HG03060 (cell line): ENCODE measurements around the gene KLK2.
A peak's percentile ranks its signal among the peaks of the same experiment; 100 is the strongest.

Source experiments
- ATAC-seq: cut with Tn5 transposase; IDR thresholded peaks from one replicate; pipeline ENCODE4 v1.9.1; 2021; ENCODE audit warnings: low read depth, moderate number of reproducible peaks; ENCODE audit not compliant: unreplicated experiment

KLK2 gene

DNA sequence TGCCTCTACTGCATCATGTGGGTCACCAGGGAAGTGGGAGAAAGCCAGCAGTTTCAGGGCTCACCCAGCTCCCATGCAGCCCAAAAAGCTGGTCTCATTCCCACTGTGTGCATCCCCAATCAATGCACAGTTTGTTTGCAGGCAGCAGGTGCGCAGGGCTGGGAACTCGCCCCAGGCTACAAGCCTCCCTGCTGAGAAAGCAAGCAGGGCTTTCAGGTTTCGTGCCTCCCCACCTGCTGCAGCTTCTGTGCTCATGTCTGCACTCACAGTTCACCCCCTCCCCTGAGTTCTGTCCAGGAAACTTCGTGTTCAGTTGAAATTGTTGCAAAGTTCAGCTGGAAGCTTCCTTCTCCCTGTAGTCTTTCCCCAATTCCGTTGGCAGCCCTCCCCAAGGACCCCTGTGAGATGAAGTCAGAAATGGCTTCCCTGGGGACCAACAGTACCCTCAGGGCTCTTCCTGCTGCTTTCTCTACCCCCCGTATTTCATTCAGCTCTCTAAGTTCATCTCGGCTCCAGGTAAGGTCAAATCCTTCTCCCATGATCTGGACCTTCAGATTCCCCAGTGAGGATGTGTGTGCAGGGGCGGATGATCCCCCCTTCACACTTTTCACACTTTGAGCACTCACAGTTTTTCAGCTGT is 28.8 kb upstream of the KLK2 start:
- ATAC-seq = no peak

- ATAC-seq = no peak
Observed at GRCh38 chr19:50850738-50851137, 22.5 kb upstream of the KLK2 start.

DNA sequence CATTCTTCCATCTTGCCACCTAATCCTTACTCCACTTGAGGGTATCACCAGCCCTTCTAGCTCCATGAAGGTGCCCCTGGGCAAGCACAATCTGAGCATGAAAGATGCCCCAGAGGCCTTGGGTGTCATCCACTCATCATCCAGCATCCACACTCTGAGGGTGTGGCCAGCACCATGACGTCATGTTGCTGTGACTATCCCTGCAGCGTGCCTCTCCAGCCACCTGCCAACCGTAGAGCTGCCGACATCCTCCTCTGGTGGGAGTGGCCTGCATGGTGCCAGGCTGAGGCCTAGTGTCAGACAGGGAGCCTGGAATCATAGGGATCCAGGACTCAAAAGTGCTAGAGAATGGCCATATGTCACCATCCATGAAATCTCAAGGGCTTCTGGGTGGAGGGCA is 21.6 kb upstream of the KLK2 start:
- ATAC-seq = no peak

DNA sequence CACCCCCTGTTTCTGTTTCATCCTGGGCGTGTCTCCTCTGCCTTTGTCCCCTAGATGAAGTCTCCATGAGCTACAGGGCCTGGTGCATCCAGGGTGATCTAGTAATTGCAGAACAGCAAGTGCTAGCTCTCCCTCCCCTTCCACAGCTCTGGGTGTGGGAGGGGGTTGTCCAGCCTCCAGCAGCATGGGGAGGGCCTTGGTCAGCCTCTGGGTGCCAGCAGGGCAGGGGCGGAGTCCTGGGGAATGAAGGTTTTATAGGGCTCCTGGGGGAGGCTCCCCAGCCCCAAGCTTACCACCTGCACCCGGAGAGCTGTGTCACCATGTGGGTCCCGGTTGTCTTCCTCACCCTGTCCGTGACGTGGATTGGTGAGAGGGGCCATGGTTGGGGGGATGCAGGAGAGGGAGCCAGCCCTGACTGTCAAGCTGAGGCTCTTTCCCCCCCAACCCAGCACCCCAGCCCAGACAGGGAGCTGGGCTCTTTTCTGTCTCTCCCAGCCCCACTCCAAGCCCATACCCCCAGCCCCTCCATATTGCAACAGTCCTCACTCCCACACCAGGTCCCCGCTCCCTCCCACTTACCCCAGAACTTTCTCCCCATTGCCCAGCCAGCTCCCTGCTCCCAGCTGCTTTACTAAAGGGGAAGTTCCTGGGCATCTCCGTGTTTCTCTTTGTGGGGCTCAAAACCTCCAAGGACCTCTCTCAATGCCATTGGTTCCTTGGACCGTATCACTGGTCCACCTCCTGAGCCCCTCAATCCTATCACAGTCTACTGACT is 18.4 kb upstream of the KLK2 start, which contains the start of gene KLK3:
Gene KLK3 (plus strand): TSS at position 280 of the 775 bp plus-strand sequence. CDS start 41 bp downstream, at position 321.
- no peak for ATAC-seq

DNA sequence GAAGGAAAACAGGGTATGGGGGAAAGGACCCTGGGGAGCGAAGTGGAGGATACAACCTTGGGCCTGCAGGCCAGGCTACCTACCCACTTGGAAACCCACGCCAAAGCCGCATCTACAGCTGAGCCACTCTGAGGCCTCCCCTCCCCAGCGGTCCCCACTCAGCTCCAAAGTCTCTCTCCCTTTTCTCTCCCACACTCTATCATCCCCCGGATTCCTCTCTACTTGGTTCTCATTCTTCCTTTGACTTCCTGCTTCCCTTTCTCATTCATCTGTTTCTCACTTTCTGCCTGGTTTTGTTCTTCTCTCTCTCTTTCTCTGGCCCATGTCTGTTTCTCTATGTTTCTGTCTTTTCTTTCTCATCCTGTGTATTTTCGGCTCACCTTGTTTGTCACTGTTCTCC is 15.9 kb upstream of the KLK2 start:
- ATAC-seq = no peak

GRCh38 chr19:50858886-50859285 is 14.4 kb upstream of the KLK2 start:
- ATAC-seq = no peak

GRCh38 chr19:50859849-50860248 is 13.4 kb upstream of the KLK2 start:
- ATAC-seq = no peak

DNA sequence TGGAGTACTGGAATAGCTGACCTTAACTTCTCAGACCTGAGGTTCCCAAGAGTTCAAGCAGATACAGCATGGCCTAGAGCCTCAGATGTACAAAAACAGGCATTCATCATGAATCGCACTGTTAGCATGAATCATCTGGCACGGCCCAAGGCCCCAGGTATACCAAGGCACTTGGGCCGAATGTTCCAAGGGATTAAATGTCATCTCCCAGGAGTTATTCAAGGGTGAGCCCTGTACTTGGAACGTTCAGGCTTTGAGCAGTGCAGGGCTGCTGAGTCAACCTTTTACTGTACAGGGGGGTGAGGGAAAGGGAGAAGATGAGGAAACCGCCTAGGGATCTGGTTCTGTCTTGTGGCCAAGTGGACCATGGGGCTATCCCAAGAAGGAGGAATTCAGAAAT is 12.2 kb upstream of the KLK2 start:
- no peak for ATAC-seq

- no peak for ATAC-seq
Observed at GRCh38 chr19:50861496-50862286, 11.5 kb upstream of the KLK2 start.

GRCh38 chr19:50869479-50869878 is 3.8 kb upstream of the KLK2 start:
- ATAC-seq = no peak

DNA sequence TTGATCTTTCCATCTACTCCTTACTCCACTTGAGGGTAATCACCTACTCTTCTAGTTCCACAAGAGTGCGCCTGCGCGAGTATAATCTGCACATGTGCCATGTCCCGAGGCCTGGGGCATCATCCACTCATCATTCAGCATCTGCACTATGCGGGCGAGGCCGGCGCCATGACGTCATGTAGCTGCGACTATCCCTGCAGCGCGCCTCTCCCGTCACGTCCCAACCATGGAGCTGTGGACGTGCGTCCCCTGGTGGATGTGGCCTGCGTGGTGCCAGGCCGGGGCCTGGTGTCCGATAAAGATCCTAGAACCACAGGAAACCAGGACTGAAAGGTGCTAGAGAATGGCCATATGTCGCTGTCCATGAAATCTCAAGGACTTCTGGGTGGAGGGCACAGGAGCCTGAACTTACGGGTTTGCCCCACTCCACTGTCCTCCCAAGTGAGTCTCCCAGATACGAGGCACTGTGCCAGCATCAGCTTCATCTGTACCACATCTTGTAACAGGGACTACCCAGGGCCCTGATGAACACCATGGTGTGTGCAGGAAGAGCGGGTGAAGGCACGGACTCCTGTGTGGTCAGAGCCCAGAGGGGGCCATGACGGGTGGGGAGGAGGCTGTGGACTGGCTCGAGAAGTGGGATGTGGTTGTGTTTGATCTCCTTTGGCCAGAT is 2.7 kb upstream of the KLK2 start:
- ATAC-seq = no peak

DNA sequence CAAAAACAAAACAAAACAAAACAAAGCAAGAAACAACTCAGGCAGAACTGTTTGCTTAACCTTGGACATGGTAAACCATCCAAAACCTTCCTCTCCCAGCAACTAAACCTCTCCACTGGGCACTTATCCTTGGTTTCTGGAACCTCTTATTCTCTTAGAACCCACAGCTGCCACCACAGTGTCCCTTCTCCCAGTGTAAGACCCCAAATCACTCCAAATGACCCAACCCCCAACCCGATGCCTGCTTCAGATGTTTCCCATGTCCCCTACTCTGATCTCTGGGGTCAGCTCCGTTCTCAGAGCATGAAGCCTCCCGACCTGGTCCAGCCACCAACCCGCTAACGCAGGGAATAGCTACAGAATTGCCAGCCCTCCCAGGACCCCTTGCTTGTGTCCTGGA is 972 bp downstream of the KLK2 start:
- no peak for ATAC-seq

DNA sequence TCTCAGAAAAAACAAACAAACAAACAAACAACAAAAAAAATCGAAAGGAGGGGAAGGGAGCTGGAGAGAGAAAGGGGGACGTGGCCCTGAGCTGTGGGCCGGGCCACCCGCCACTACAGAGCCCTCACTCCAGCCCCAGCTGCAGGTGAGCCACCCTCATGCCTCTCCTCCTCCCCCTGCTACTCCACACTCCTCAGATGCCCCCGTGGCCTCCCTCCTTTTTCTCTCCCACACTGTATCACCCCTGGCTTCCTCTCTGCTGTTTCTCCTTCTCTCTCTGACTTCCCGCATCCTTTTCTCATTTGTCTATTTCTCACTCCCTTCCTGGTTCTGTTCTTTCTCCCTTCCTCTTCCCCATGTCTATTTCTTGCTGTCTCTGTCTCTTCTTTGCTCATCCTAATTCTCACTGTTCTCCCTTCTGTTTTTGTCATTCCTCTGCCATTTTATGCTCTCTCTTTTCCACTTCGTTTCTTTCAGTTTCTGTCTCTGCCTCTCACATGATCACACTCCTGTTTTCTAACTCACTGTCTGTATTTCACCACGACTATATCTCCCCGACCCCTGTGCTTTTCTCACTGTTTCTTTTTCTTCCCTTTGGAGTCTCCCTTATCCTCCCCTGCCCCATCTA is 2.7 kb downstream of the KLK2 start:
- ATAC-seq = no peak

DNA sequence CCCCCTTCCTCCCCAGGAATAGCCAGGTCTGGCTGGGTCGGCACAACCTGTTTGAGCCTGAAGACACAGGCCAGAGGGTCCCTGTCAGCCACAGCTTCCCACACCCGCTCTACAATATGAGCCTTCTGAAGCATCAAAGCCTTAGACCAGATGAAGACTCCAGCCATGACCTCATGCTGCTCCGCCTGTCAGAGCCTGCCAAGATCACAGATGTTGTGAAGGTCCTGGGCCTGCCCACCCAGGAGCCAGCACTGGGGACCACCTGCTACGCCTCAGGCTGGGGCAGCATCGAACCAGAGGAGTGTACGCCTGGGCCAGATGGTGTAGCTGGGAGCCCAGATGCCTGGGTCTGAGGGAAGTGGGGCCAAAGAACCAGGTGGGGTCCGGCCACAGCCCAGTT is 3.2 kb downstream of the KLK2 start:
- no peak for ATAC-seq

GRCh38 chr19:50877338-50877737 is 4.1 kb downstream of the KLK2 start:
- ATAC-seq = no peak

DNA sequence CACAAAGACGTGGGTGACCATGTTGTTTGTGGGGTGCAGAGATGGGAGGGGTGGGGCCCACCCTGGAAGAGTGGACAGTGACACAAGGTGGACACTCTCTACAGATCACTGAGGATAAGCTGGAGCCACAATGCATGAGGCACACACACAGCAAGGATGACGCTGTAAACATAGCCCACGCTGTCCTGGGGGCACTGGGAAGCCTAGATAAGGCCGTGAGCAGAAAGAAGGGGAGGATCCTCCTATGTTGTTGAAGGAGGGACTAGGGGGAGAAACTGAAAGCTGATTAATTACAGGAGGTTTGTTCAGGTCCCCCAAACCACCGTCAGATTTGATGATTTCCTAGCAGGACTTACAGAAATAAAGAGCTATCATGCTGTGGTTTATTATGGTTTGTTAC is 5.6 kb downstream of the KLK2 start:
- no peak for ATAC-seq

DNA sequence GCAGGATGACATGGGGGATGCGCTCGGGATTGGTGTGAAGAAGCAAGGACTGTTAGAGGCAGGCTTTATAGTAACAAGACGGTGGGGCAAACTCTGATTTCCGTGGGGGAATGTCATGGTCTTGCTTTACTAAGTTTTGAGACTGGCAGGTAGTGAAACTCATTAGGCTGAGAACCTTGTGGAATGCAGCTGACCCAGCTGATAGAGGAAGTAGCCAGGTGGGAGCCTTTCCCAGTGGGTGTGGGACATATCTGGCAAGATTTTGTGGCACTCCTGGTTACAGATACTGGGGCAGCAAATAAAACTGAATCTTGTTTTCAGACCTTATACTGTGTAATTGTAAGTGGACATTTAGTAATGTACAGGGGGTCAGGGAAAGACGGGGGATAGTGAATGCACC is 7.0 kb downstream of the KLK2 start:
- no peak for ATAC-seq

- ATAC-seq = no peak
Observed at GRCh38 chr19:50882188-50882587, 8.9 kb downstream of the KLK2 start.

- ATAC-seq = no peak
Observed at GRCh38 chr19:50889638-50890037, 16.4 kb downstream of the KLK2 start.

GRCh38 chr19:50890422-50891252 is 17.4 kb downstream of the KLK2 start:
- ATAC-seq = peak; percentile 58
